Thyroid gland (tissue), 4 donors: ENCODE measurements around the gene PARD6A. TPM values are rescaled to one million over a fixed set of nuclear protein-coding genes. Genes with fewer than 3 reads are reported as not detected.

Experiments used
- DNase-seq, 2 donors: peaks; one replicate each; pipeline ENCODE4 v3.0.0-alpha.2; 2019
- H3K27ac ChIP-seq, 3 donors: fragments of 200-600 bp; sonication (generic); 1 replicate in 2 of 3; 2 replicates in 1 of 3; pipeline ENCODE4 v1.5.1; 2016 to 2019; ENCODE audit warnings: mild to moderate bottlenecking in 1 of 3, moderate library complexity in 1 of 3
- H3K27me3 ChIP-seq: fragments of 200-600 bp; sonication (generic); one replicate; pipeline ENCODE4 v1.5.1; 2019
- H3K36me3 ChIP-seq, 2 donors: fragments of 200-600 bp; sonication (generic); one replicate each; pipeline ENCODE4 v1.5.1; 2016 to 2019
- H3K4me1 ChIP-seq, 2 donors: fragments of 200-600 bp; sonication (generic); one replicate each; pipeline ENCODE4 v1.5.1; 2017 to 2019
- H3K4me3 ChIP-seq, 3 donors: fragments of 200-600 bp; sonication (generic); replicated peaks in 1 of 3; 1 replicate in 2 of 3; 2 replicates in 1 of 3; pipeline ENCODE4 v1.5.1; 2016; ENCODE audit warnings: mild to moderate bottlenecking in 1 of 3
- H3K9me3 ChIP-seq: fragments of 200-600 bp; sonication (generic); one replicate; pipeline ENCODE4 v1.5.1; 2017
- CTCF ChIP-seq, 6 experiments: fragments of 200-600 bp in 3 of 6; fragments of 450-650 bp in 3 of 6; sonication (generic) in 3 of 6; IDR thresholded peaks; one replicate each; pipeline ENCODE4 v1.5.1; 2016 to 2019; ENCODE audit warnings: antibody characterized with exemption in 6 of 6, mild to moderate bottlenecking in 2 of 6, inconsistent platforms in 1 of 6, moderate library complexity in 1 of 6
- POLR2A ChIP-seq, 2 donors: fragments of 450-650 bp; IDR thresholded peaks; one replicate each; pipeline ENCODE4 v1.6.1; 2017; ENCODE audit warnings: antibody characterized with exemption in 2 of 2, mild to moderate bottlenecking in 2 of 2, moderate library complexity in 1 of 2
- WGBS, 2 donors: methylation state at CpG; one replicate each; pipeline ENCODE4 v1.1.5; 2017; 5-methylcytosine and 5-hydroxymethylcytosine counted together
- intact Hi-C: fragments of 100-400 bp; cut with DNase I; formaldehyde crosslinking; loops from one replicate; pipeline ENCODE4 v1.15.1; 2023
- total RNA-seq, 4 donors: library from RNA; depleted of rRNA; stranded (reverse); fragments of >200 nt; gene quantifications; one replicate each; pipeline ENCODE4 v1.2.3, GENCODE V29; 2016

The PARD6A gene
- total RNA-seq, 4 donors from 2014 or later = 2.5 to 8.8 (median 5.0) TPM

GRCh38 chr16:67673712-67674580 is 13.2 kb downstream of the PARD6A start:
- peak; percentile 64 to 82 for DNase-seq

GRCh38 chr16:67674851-67675578 is 14.3 kb downstream of the PARD6A start:
- intact Hi-C loops = loop anchor here (5.0 kb wide), 1 partner anchor 127 kb away; no protein-coding TSS in a partner anchor
- Histone ChIP-seq H3K4me3 (no peak overlapping the region), H3K4me1 (peaks cover 42 to 63% of the 10 kb centered on the region in 2 donors), H3K36me3 (no peaks in the 10 kb centered on the region), H3K27ac (peak overlapping the region in 2 of 3 donors; percentile 77 to 79), H3K9me3 (no peaks in the 10 kb centered on the region), H3K27me3 (no peaks in the 10 kb centered on the region)
- WGBS, 2 donors = 72 to 81% methylated on average over 14 to 17 of the region's 28 CpGs
- peak in 1 of 2 donors; percentile 23 for DNase-seq
- TF ChIP-seq POLR2A (IDR thresholded peaks at IDR 0.05) (no peak), CTCF (IDR thresholded peaks at IDR 0.05) (no peak)

More at GRCh38 chr16:67673712-67674580, 13.2 kb downstream of the PARD6A start:
- intact Hi-C loops = no loop called here
- Histone ChIP-seq H3K4me1 (peaks cover 42 to 63% of the 10 kb centered on the region in 2 donors), H3K27ac (peak overlapping the region; percentile 59 to 79 (median 77)), H3K27me3 (no peaks in the 10 kb centered on the region), H3K4me3 (no peak overlapping the region), H3K36me3 (no peaks in the 10 kb centered on the region), H3K9me3 (no peaks in the 10 kb centered on the region)
- no peak for TF ChIP-seq CTCF (IDR thresholded peaks at IDR 0.05)
- TF ChIP-seq POLR2A (IDR thresholded peaks at IDR 0.05) = peak in 1 of 2 donors; percentile 4
- 19% methylated on average over 18 to 20 of the region's 21 CpGs for WGBS, 2 donors

GRCh38 chr16:67675579-67675935 is 14.8 kb downstream of the PARD6A start:
- no peak overlapping the region for H3K4me3 ChIP-seq
- no peaks in the 10 kb centered on the region for H3K9me3 ChIP-seq
- TF ChIP-seq POLR2A (IDR thresholded peaks at IDR 0.05) = no peak
- TF ChIP-seq CTCF (IDR thresholded peaks at IDR 0.05) = no peak
- no peak for DNase-seq
- no peaks in the 10 kb centered on the region for H3K36me3 ChIP-seq
- 96 to 100% methylated on average over 15 to 17 of the region's 17 CpGs for WGBS, 2 donors
- H3K27me3 ChIP-seq = no peaks in the 10 kb centered on the region
- H3K4me1 ChIP-seq = peaks cover 42 to 63% of the 10 kb centered on the region in 2 donors
- intact Hi-C loops = loop anchor here (5.0 kb wide), 1 partner anchor 127 kb away; no protein-coding TSS in a partner anchor
- no peak overlapping the region for H3K27ac ChIP-seq

- H3K4me1 ChIP-seq = peaks cover 42 to 63% of the 10 kb centered on the region in 2 donors
- TF ChIP-seq POLR2A (IDR thresholded peaks at IDR 0.05) (no peak), CTCF (IDR thresholded peaks at IDR 0.05) (no peak)
- no peak overlapping the region for H3K27ac ChIP-seq
- no peaks in the 10 kb centered on the region for H3K27me3 ChIP-seq
- intact Hi-C loops = loop anchor here (5.0 kb wide), 1 partner anchor 126 kb away; no protein-coding TSS in a partner anchor
- WGBS, 2 donors = 95 to 97% methylated on average over 7 of the region's 7 CpGs
- H3K9me3 ChIP-seq = no peaks in the 10 kb centered on the region
- H3K4me3 ChIP-seq = no peak overlapping the region
- no peaks in the 10 kb centered on the region for H3K36me3 ChIP-seq
- DNase-seq = no peak
Observed at GRCh38 chr16:67675999-67676398, 15.2 kb downstream of the PARD6A start.
